Measurements from ENCODE around the gene PHF2. TPM values are rescaled to one million over a fixed set of nuclear protein-coding genes. Genes with fewer than 3 reads are reported as not detected.

Gene PHF2
- total and polyA plus RNA-seq, 9 of the 15 experiments (the other 6 are each of a cell fraction or from before 2014, with no cell fraction given), result 0.37 to 14.4 (median 8.1) TPM

- no peak for TF ChIP-seq ZNF318 (IDR thresholded peaks at IDR 0.05; ENCODE audit: borderline replicate concordance in 1 of 2, low read depth in 1 of 2)
- TF ChIP-seq CREB3L1 (IDR thresholded peaks at IDR 0.05; ENCODE audit: borderline replicate concordance, low read depth), result peak; percentile 63; the same call in 1 of the 2 replicates
- peak; percentile 30; the same call in 1 of the 2 replicates for TF ChIP-seq SMAD3 (CRISPR knock-in tag; conservative IDR thresholded peaks at IDR 0.05)
- no peak for TF ChIP-seq ETS1 (conservative IDR thresholded peaks at IDR 0.05; ENCODE audit: control insufficient read depth, low read depth, low read length)
- TF ChIP-seq USF2 (CRISPR knock-in tag; IDR thresholded peaks at IDR 0.05), result no peak
- TF ChIP-seq ETV1 (tag; conservative IDR thresholded peaks at IDR 0.05; ENCODE audit: low read depth), result 0 out of 2 replicates have a peak, but pooled peaks have one; percentile 37
- no peak for TF ChIP-seq TCF7 (IDR thresholded peaks at IDR 0.05; ENCODE audit: borderline replicate concordance)
- no peak for TF ChIP-seq GTF2A2 (tag; IDR thresholded peaks at IDR 0.05)
- no peak for TF ChIP-seq GTF2B (IDR thresholded peaks at IDR 0.05; ENCODE audit: extremely low read depth, insufficient read length)
- TF ChIP-seq ZC3H8 (IDR thresholded peaks at IDR 0.05), result no peak
- TF ChIP-seq CBX5 (IDR thresholded peaks at IDR 0.05; ENCODE audit: borderline replicate concordance, low read depth), result no peak
- no peak for TF ChIP-seq IRF1 (CRISPR knock-in tag; IDR thresholded peaks at IDR 0.05; ENCODE audit: borderline replicate concordance)
Measured at GRCh38 chr9:93566408-93567270, 9.7 kb upstream of the PHF2 start (continued).
